Dendritic cell treated with granulocyte-macrophage colony-stimulating factor and Interleukin-4, amounts not matched to agents 40 ng/mL and 50 ng/mL, for 4 days (primary cell): Measurements from ENCODE around the gene SENP1.

Experiments
- H3K27ac Mint-ChIP-seq: one replicate; pipeline ENCODE4 v1.8.0; 2022; ENCODE audit warnings: mild to moderate bottlenecking, mixed read lengths
- H3K27me3 Mint-ChIP-seq: one replicate; pipeline ENCODE4 v1.8.0; 2022; ENCODE audit warnings: mild to moderate bottlenecking, mixed read lengths
- H3K36me3 Mint-ChIP-seq: one replicate; pipeline ENCODE4 v1.8.0; 2022; ENCODE audit warnings: low read depth, mixed read lengths
- H3K4me1 Mint-ChIP-seq: one replicate; pipeline ENCODE4 v1.8.0; 2022; ENCODE audit warnings: low read depth, mixed read lengths
- H3K4me3 Mint-ChIP-seq: one replicate; pipeline ENCODE4 v1.8.0; 2022; ENCODE audit warnings: mild to moderate bottlenecking, moderate library complexity, mixed read lengths
- H3K9me3 Mint-ChIP-seq: one replicate; pipeline ENCODE4 v1.8.0; 2022; ENCODE audit warnings: mixed read lengths
- intact Hi-C: fragments of 100-400 bp; cut with micrococcal nuclease; formaldehyde crosslinking; loops from one replicate; pipeline ENCODE4 v1.15.0; 2022

Gene SENP1

GRCh38 chr12:48005750-48006021 is 100.2 kb downstream of the SENP1 start:
- H3K27ac Mint-ChIP-seq = no peak overlapping the region
- no peaks in the 10 kb centered on the region for H3K36me3 Mint-ChIP-seq
- H3K4me1 Mint-ChIP-seq = peaks cover 32% of the 10 kb centered on the region
- no peaks in the 10 kb centered on the region for H3K9me3 Mint-ChIP-seq
- peaks cover 88% of the 10 kb centered on the region for H3K27me3 Mint-ChIP-seq
- H3K4me3 Mint-ChIP-seq = no peak overlapping the region
- intact Hi-C loops = no loop called here

GRCh38 chr12:48005001-48005749 is 100.7 kb downstream of the SENP1 start:
- Mint-ChIP-seq H3K27ac (no peak overlapping the region), H3K36me3 (no peaks in the 10 kb centered on the region), H3K4me1 (peaks cover 32% of the 10 kb centered on the region), H3K4me3 (no peak overlapping the region), H3K27me3 (peaks cover 91% of the 10 kb centered on the region), H3K9me3 (no peaks in the 10 kb centered on the region)
- intact Hi-C loops = no loop called here

- peaks cover 92% of the 10 kb centered on the region for H3K27me3 Mint-ChIP-seq
- peaks cover 32% of the 10 kb centered on the region for H3K4me1 Mint-ChIP-seq
- peak within 1 kb of the TSS; percentile 39 for H3K4me3 Mint-ChIP-seq
- H3K27ac Mint-ChIP-seq = no peak within 1 kb of the TSS
- H3K9me3 Mint-ChIP-seq = no peaks in the 10 kb centered on the region
- intact Hi-C loops = no loop called here
- no peaks in the 10 kb centered on the region for H3K36me3 Mint-ChIP-seq
Measured at GRCh38 chr12:48004053-48004941, 101.6 kb downstream of the SENP1 start, which contains the start of gene COL2A1. Gene COL2A1 (minus strand): TSS chr12:48004476. CDS start chr12:48004321, 155 bp downstream.

GRCh38 chr12:48003226-48004052 is 102.4 kb downstream of the SENP1 start:
- H3K9me3 Mint-ChIP-seq = no peaks in the 10 kb centered on the region
- H3K27ac Mint-ChIP-seq = no peak overlapping the region
- no peaks in the 10 kb centered on the region for H3K36me3 Mint-ChIP-seq

GRCh38 chr12:48002773-48003218 is 103.1 kb downstream of the SENP1 start:
- intact Hi-C loops = no loop called here
- H3K4me3 Mint-ChIP-seq = no peak overlapping the region

More at GRCh38 chr12:48003226-48004052, 102.4 kb downstream of the SENP1 start:
- peaks cover 94% of the 10 kb centered on the region for H3K27me3 Mint-ChIP-seq
- no peak overlapping the region for H3K4me3 Mint-ChIP-seq
- H3K4me1 Mint-ChIP-seq = peaks cover 32% of the 10 kb centered on the region
- intact Hi-C loops = no loop called here

GRCh38 chr12:48002414-48002730 is 103.5 kb downstream of the SENP1 start:
- no peak overlapping the region for H3K27ac Mint-ChIP-seq
- no peaks in the 10 kb centered on the region for H3K9me3 Mint-ChIP-seq
- H3K36me3 Mint-ChIP-seq = no peaks in the 10 kb centered on the region
- H3K4me3 Mint-ChIP-seq = no peak overlapping the region
- H3K27me3 Mint-ChIP-seq = peaks cover 97% of the 10 kb centered on the region
- H3K4me1 Mint-ChIP-seq = peaks cover 32% of the 10 kb centered on the region
- intact Hi-C loops = no loop called here

More at GRCh38 chr12:48002773-48003218, 103.1 kb downstream of the SENP1 start:
- H3K4me1 Mint-ChIP-seq = peaks cover 32% of the 10 kb centered on the region
- H3K36me3 Mint-ChIP-seq = no peaks in the 10 kb centered on the region
- no peaks in the 10 kb centered on the region for H3K9me3 Mint-ChIP-seq
- peaks cover 97% of the 10 kb centered on the region for H3K27me3 Mint-ChIP-seq
- no peak overlapping the region for H3K27ac Mint-ChIP-seq

GRCh38 chr12:48001505-48002413 is 104.1 kb downstream of the SENP1 start:
- Mint-ChIP-seq H3K9me3 (no peaks in the 10 kb centered on the region), H3K36me3 (no peaks in the 10 kb centered on the region), H3K27ac (no peak overlapping the region), H3K27me3 (peaks cover 95% of the 10 kb centered on the region), H3K4me1 (peaks cover 32% of the 10 kb centered on the region), H3K4me3 (peak overlapping the region; percentile 66)
- intact Hi-C loops = no loop called here

GRCh38 chr12:48000878-48001504 is 104.9 kb downstream of the SENP1 start:
- intact Hi-C loops = no loop called here
- Mint-ChIP-seq H3K4me3 (peak overlapping the region; percentile 66), H3K9me3 (no peaks in the 10 kb centered on the region), H3K36me3 (no peaks in the 10 kb centered on the region), H3K27me3 (peaks cover 90% of the 10 kb centered on the region), H3K27ac (no peak overlapping the region), H3K4me1 (peaks cover 32% of the 10 kb centered on the region)

- H3K27me3 Mint-ChIP-seq = peaks cover 89% of the 10 kb centered on the region
- H3K27ac Mint-ChIP-seq = no peak overlapping the region
- H3K9me3 Mint-ChIP-seq = no peaks in the 10 kb centered on the region
- peaks cover 32% of the 10 kb centered on the region for H3K4me1 Mint-ChIP-seq
- no peak overlapping the region for H3K4me3 Mint-ChIP-seq
- H3K36me3 Mint-ChIP-seq = no peaks in the 10 kb centered on the region
- intact Hi-C loops = no loop called here
Measured at GRCh38 chr12:47999816-48000215, 106.1 kb downstream of the SENP1 start.

GRCh38 chr12:47997321-47997720 is 108.6 kb downstream of the SENP1 start:
- no peak overlapping the region for H3K27ac Mint-ChIP-seq
- H3K4me3 Mint-ChIP-seq = no peak overlapping the region
- peaks cover 82% of the 10 kb centered on the region for H3K27me3 Mint-ChIP-seq
- no peaks in the 10 kb centered on the region for H3K9me3 Mint-ChIP-seq
- no peaks in the 10 kb centered on the region for H3K36me3 Mint-ChIP-seq
- intact Hi-C loops = no loop called here
- peaks cover 16% of the 10 kb centered on the region for H3K4me1 Mint-ChIP-seq

GRCh38 chr12:47995981-47996401 is 109.9 kb downstream of the SENP1 start:
- no peak overlapping the region for H3K4me3 Mint-ChIP-seq
- no peaks in the 10 kb centered on the region for H3K36me3 Mint-ChIP-seq
- intact Hi-C loops = no loop called here
- H3K27ac Mint-ChIP-seq = no peak overlapping the region
- peaks cover 3% of the 10 kb centered on the region for H3K4me1 Mint-ChIP-seq
- no peaks in the 10 kb centered on the region for H3K9me3 Mint-ChIP-seq
- H3K27me3 Mint-ChIP-seq = peaks cover 79% of the 10 kb centered on the region

- Mint-ChIP-seq H3K4me1 (no peaks in the 10 kb centered on the region), H3K36me3 (no peaks in the 10 kb centered on the region), H3K4me3 (no peak overlapping the region), H3K27ac (no peak overlapping the region), H3K9me3 (no peaks in the 10 kb centered on the region), H3K27me3 (peaks cover 64% of the 10 kb centered on the region)
- intact Hi-C loops = no loop called here
Measured at GRCh38 chr12:47993491-47993890, 112.4 kb downstream of the SENP1 start.
